Hepatocyte (in vitro differentiated cells): ENCODE results near the gene ZNG1A. TPM values are rescaled to one million over a fixed set of nuclear protein-coding genes. Genes with fewer than 3 reads are reported as not detected.
A peak's percentile ranks its signal among the peaks of the same experiment; 100 is the strongest.

Source experiments
- DNase-seq: peaks from one replicate; pipeline ENCODE4 v3.0.0-alpha.2; 2016; ENCODE audit warnings: low spot score
- H2AFZ ChIP-seq: fragments of 200-600 bp; sonication (generic); 2 replicates; pipeline ENCODE4 v1.6.0; 2016; ENCODE audit warnings: antibody characterized with exemption, mild to moderate bottlenecking
- H3K27ac ChIP-seq: fragments of 200-600 bp; sonication (generic); 2 replicates; pipeline ENCODE4 v1.5.1; 2016; ENCODE audit warnings: mild to moderate bottlenecking
- H3K27me3 ChIP-seq: fragments of 200-600 bp; sonication (generic); 2 replicates; pipeline ENCODE4 v1.6.1; 2016
- H3K36me3 ChIP-seq: fragments of 200-600 bp; sonication (generic); replicated peaks from 2 replicates; pipeline ENCODE4 v1.5.1; 2016; ENCODE audit warnings: low read depth; ENCODE audit not compliant: insufficient read depth
- H3K4me1 ChIP-seq: fragments of 200-600 bp; sonication (generic); 2 replicates; pipeline ENCODE4 v1.5.1; 2016; ENCODE audit warnings: mild to moderate bottlenecking, moderate library complexity; ENCODE audit not compliant: insufficient read depth
- H3K4me2 ChIP-seq: fragments of 200-600 bp; sonication (generic); 2 replicates; pipeline ENCODE4 v1.6.0; 2016
- H3K4me3 ChIP-seq: fragments of 200-600 bp; sonication (generic); 2 replicates; pipeline ENCODE4 v1.5.1; 2016; ENCODE audit warnings: mild to moderate bottlenecking
- H3K79me2 ChIP-seq: fragments of 200-600 bp; sonication (generic); 2 replicates; pipeline ENCODE4 v1.6.0; 2017; ENCODE audit warnings: mild to moderate bottlenecking
- H3K9me2 ChIP-seq: fragments of 200-600 bp; sonication (generic); replicated peaks from 2 replicates; pipeline ENCODE4 v1.6.0; 2017; ENCODE audit warnings: mild to moderate bottlenecking; ENCODE audit not compliant: insufficient read depth
- H3K9me3 ChIP-seq: fragments of 200-600 bp; sonication (generic); 2 replicates; pipeline ENCODE4 v1.5.1; 2016; ENCODE audit warnings: low read depth, mild to moderate bottlenecking
- H4K20me1 ChIP-seq: fragments of 200-600 bp; sonication (generic); 2 replicates; pipeline ENCODE4 v1.6.0; 2016; ENCODE audit warnings: mild to moderate bottlenecking; ENCODE audit not compliant: insufficient read depth, poor library complexity, severe bottlenecking
- CTCF ChIP-seq: fragments of 200-600 bp; sonication (generic); IDR thresholded peaks from 2 replicates; pipeline ENCODE4 v1.5.1; 2016; ENCODE audit warnings: antibody characterized with exemption, mild to moderate bottlenecking; ENCODE audit not compliant: poor library complexity
- EZH2 ChIP-seq: fragments of 200-600 bp; sonication (generic); IDR thresholded peaks from 2 replicates; pipeline ENCODE4 v1.6.1; 2016; ENCODE audit warnings: antibody characterized with exemption, mild to moderate bottlenecking, borderline replicate concordance
- EZH2phosphoT487 ChIP-seq: fragments of 200-600 bp; sonication (generic); IDR thresholded peaks from one replicate; pipeline ENCODE4 v1.6.1; 2018; ENCODE audit warnings: antibody characterized with exemption, mild to moderate bottlenecking, low read depth, moderate library complexity; ENCODE audit not compliant: unreplicated experiment, severe bottlenecking
- WGBS: methylation state at CpG from one replicate; pipeline ENCODE4 v1.1.6; 2016; ENCODE audit warnings: low lambda C conversion rate; ENCODE audit errors: missing lambda C conversion rate; 5-methylcytosine and 5-hydroxymethylcytosine counted together
- polyA plus RNA-seq: library from polyadenylated mRNA; unstranded; fragments of >200 nt; fragmentation: Nextera tagmentation; extraction: Ambion mirVana; gene quantifications from 2 replicates; pipeline ENCODE4 v1.2.1, GENCODE V29; 2016
- total RNA-seq: library from RNA; depleted of rRNA; stranded (reverse); fragments of >200 nt; gene quantifications from 2 replicates; pipeline ENCODE4 v1.2.3, GENCODE V29; 2014

ZNG1A gene
- total and polyA plus RNA-seq, 2 experiments from 2014 or later: 36.0 to 41.6 TPM

- Histone ChIP-seq H3K79me2 (no peaks in the 10 kb centered on the region), H3K9me3 (no peaks in the 10 kb centered on the region), H3K27ac (no peak overlapping the region), H3K4me1 (peaks cover 8% of the 10 kb centered on the region), H3K9me2 (no peaks in the 10 kb centered on the region), H2AFZ (no peak overlapping the region), H3K36me3 (no peaks in the 10 kb centered on the region), H3K4me3 (no peak overlapping the region), H3K4me2 (no peak overlapping the region), H4K20me1 (no peaks in the 10 kb centered on the region), H3K27me3 (peaks cover 5% of the 10 kb centered on the region)
- no peak for DNase-seq
- TF ChIP-seq CTCF: no peak
- TF ChIP-seq EZH2phosphoT487: no peak
- no peak for TF ChIP-seq EZH2
- 81% methylated on average over 2 of the region's 2 CpGs for WGBS
Measured at GRCh38 chr9:217950-218349, 39.1 kb upstream of the ZNG1A start.

DNA sequence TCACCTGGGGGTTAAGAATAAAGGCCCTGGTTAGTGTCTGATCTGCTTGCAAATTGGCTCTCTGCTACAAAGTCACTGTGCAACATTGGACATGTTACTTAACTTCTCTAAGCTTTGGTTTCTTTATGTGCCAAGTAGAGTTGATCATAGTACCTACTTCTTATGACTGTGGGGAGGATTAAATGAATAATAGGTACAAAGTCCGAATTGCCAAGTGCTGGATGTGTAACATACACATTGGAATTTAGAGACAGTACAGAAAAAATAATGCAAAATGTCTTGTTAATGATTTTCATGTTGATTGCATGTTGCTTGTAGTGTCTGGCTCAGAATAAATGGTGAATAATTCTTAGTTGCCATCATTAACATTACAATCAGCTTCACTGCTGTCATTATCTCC is 38.0 kb upstream of the ZNG1A start:
- Histone ChIP-seq H3K4me2 (no peak overlapping the region), H3K36me3 (no peaks in the 10 kb centered on the region), H4K20me1 (no peaks in the 10 kb centered on the region), H3K79me2 (no peaks in the 10 kb centered on the region), H3K27me3 (peaks cover 5% of the 10 kb centered on the region), H3K9me2 (no peaks in the 10 kb centered on the region), H3K4me1 (peaks cover 8% of the 10 kb centered on the region), H2AFZ (no peak overlapping the region), H3K27ac (no peak overlapping the region), H3K9me3 (no peaks in the 10 kb centered on the region), H3K4me3 (no peak overlapping the region)
- 76% methylated on average over 1 of the region's 1 CpG for whole genome bisulfite sequencing
- TF ChIP-seq EZH2: no peak
- no peak for TF ChIP-seq CTCF
- TF ChIP-seq EZH2phosphoT487: no peak
- no peak for DNase-seq

- H2AFZ ChIP-seq: peak overlapping the region; percentile 97
- H3K27me3 ChIP-seq: peaks cover 5% of the 10 kb centered on the region
- 61% methylated on average over 6 of the region's 6 CpGs for WGBS
- DNase-seq: no peak
- H3K9me2 ChIP-seq: no peaks in the 10 kb centered on the region
- peak overlapping the region; percentile 92 for H3K27ac ChIP-seq
- TF ChIP-seq EZH2phosphoT487 (no peak), CTCF (no peak), EZH2 (no peak)
- no peaks in the 10 kb centered on the region for H3K9me3 ChIP-seq
- no peaks in the 10 kb centered on the region for H3K36me3 ChIP-seq
- H3K4me2 ChIP-seq: peak overlapping the region; percentile 93
- peaks cover 8% of the 10 kb centered on the region for H3K4me1 ChIP-seq
- H3K79me2 ChIP-seq: no peaks in the 10 kb centered on the region
- no peaks in the 10 kb centered on the region for H4K20me1 ChIP-seq
- peak overlapping the region; percentile 80 for H3K4me3 ChIP-seq
Measured at GRCh38 chr9:215631-216155, 36.8 kb upstream of the ZNG1A start.
